ENCODE data around the gene TFE3. TPM values are rescaled to one million over a fixed set of nuclear protein-coding genes. Genes with fewer than 3 reads are reported as not detected.

The TFE3 gene
- total RNA-seq, 2 donors from 2014 or later = 24.9 to 71.9 TPM

DNA sequence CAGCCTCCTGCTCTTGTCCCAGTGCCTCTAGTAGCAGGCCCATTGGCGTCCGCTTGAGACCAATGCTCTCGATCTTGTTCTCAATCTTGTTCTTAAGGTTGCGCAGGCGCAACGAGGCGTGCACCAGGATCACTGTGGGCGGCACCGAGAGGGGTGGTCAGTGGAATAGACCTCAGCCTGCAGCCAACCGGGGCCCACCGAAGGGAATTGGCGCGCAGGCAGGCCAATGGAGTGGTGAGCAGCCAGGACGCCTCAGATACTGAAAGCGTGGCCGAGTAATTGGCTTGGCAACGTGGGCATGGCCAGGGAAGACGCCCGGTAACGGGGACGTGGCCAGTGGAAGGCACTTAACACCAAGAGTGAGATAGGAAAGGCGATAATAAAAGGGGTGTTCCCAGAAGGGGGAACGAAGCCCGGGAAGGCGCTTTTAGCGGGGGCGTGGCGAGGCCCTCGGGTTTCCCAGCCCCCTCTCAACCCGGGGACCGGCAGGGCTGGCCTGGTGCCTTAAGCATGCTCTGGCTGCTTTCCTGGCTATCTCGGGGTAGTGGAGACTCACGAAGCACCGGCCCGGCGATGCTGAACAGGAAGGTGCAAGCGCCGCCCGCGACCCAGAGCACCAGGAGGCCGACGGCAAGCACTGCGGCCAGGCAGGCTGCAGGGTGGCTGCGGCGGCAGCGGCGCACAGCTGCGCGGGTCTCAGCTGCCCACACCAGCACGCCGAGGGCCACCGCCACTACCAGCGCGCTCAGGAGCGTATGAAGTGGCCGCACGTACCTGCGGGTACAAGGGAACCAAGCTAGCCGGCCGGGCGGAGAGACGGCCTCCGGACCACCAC is 28.9 kb upstream of the TFE3 start:
- Histone ChIP-seq H3K27me3 (no peaks in the 10 kb centered on the region), H3K4me3 (no peak overlapping the region), H3K36me3 (replicated peaks in 1 of 2; ENCODE audit: insufficient read depth in 1 of 2, low read depth in 2 of 2) (peaks cover 0 to under 1% of the 10 kb centered on the region in 2 donors), H3K27ac (peak overlapping the region in 1 of 4 donors; percentile 9), H3K4me1 (peaks cover 8% of the 10 kb centered on the region), H3K9me3 (no peaks in the 10 kb centered on the region)
- WGBS, 2 donors = 29 to 34% methylated on average over 9 to 28 of the region's 63 CpGs
- TF ChIP-seq POLR2A (IDR thresholded peaks at IDR 0.05) = no peak
- TF ChIP-seq, protein P1, sequence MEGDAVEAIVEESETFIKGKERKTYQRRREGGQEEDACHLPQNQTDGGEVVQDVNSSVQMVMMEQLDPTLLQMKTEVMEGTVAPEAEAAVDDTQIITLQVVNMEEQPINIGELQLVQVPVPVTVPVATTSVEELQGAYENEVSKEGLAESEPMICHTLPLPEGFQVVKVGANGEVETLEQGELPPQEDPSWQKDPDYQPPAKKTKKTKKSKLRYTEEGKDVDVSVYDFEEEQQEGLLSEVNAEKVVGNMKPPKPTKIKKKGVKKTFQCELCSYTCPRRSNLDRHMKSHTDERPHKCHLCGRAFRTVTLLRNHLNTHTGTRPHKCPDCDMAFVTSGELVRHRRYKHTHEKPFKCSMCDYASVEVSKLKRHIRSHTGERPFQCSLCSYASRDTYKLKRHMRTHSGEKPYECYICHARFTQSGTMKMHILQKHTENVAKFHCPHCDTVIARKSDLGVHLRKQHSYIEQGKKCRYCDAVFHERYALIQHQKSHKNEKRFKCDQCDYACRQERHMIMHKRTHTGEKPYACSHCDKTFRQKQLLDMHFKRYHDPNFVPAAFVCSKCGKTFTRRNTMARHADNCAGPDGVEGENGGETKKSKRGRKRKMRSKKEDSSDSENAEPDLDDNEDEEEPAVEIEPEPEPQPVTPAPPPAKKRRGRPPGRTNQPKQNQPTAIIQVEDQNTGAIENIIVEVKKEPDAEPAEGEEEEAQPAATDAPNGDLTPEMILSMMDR (IDR thresholded peaks at IDR 0.05) = no peak
- peak; percentile 56 to 74 (median 66) for DNase-seq
- intact Hi-C loops (cut with DNase I) = no loop called here
- peak; percentile 53 for ATAC-seq

DNA sequence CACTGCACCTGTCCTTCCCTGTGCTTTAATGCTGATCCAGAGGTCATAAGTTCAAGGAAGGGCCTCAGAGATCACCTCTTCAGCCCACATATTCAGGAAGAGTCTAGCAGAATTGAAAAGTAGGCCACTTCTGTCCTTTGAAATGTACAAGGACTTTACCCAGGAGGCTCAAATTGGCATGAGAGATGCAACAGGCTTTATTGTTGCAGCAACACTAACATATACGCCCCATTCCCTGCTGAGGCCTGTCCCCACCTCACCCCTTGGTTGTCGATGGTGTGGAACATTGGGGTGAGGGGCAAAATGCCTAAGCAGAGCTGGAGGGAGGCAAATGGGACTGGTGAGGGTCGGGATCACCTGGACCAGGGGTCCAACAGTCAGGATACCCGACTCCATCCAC is 27.8 kb upstream of the TFE3 start:
- Histone ChIP-seq H3K4me1 (peaks cover 8% of the 10 kb centered on the region), H3K27ac (no peak overlapping the region), H3K36me3 (replicated peaks in 1 of 2; ENCODE audit: insufficient read depth in 1 of 2, low read depth in 2 of 2) (no peaks in the 10 kb centered on the region), H3K9me3 (no peaks in the 10 kb centered on the region), H3K4me3 (no peak overlapping the region), H3K27me3 (no peaks in the 10 kb centered on the region)
- ATAC-seq = no peak
- intact Hi-C loops (cut with DNase I) = no loop called here
- TF ChIP-seq, protein P1 (IDR thresholded peaks at IDR 0.05) = no peak
- no peak for TF ChIP-seq POLR2A (IDR thresholded peaks at IDR 0.05)
- DNase-seq = no peak
- WGBS, 2 donors = 75 to 100% methylated on average over 2 to 4 of the region's 4 CpGs

DNA sequence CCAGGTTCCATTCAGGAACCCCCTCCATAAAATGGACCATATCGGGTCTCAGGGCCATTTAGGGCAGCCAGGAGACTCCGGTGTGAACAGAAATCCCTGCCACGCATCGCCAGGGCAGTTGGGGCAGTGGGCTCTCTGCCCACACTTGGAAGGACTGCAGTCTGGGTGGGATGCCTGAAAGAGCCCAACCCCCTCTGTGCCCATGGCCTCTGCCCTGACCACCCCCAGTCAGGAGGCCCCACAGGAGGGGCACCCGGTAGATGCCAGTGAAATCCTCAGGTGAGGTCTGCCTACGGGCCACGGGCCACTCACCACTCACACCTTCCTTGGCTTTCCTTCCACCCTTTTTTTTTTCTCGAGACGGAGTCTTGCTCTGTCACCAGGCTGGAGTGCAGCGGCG is 25.9 kb upstream of the TFE3 start:
- WGBS, 2 donors = 97% methylated on average over 11 of the region's 11 CpGs; no CpG with 5 or more reads in 1 of the 2 donors

DNA sequence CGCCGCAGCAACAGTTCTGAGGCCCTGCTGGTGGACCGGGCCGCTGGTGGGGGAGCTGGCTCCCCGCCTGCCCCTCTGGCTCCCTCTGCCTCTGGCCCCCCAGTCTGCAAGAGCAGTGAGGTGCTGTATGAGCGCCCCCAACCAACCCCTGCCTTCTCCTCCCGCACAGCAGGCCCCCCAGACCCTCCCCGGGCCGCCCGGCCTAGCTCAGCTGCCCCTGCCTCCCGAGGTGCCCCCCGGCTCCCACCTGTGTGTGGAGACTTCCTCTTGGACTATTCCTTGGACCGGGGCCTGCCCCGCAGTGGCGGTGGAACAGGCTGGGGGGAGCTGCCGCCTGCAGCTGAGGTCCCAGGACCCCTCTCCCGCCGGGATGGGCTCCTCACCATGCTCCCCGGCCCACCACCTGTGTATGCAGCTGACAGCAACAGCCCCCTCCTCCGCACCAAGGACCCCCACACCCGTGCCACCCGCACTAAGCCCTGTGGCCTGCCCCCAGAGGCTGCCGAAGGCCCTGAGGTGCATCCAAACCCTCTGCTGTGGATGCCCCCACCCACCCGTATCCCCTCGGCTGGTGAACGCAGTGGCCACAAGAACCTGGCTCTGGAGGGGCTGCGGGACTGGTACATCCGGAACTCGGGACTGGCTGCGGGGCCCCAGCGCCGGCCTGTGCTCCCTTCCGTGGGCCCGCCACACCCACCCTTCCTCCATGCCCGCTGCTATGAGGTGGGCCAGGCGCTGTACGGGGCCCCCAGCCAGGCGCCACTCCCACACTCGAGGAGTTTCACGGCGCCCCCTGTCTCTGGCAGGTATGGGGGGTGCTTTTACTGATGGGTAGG is 24.3 kb upstream of the TFE3 start:
- Histone ChIP-seq H3K4me1 (peaks cover 1% of the 10 kb centered on the region), H3K9me3 (no peaks in the 10 kb centered on the region), H3K27me3 (no peaks in the 10 kb centered on the region), H3K36me3 (replicated peaks in 1 of 2; ENCODE audit: insufficient read depth in 1 of 2, low read depth in 2 of 2) (no peaks in the 10 kb centered on the region), H3K4me3 (no peak overlapping the region), H3K27ac (no peak overlapping the region)
- no peak for TF ChIP-seq POLR2A (IDR thresholded peaks at IDR 0.05)
- TF ChIP-seq, protein P1 (IDR thresholded peaks at IDR 0.05) = no peak
- no peak for DNase-seq
- ATAC-seq = no peak
- intact Hi-C loops (cut with DNase I) = no loop called here
- WGBS, 2 donors = 87 to 94% methylated on average over 3 to 7 of the region's 41 CpGs

More for the DNA sequence above, 25.9 kb upstream of the TFE3 start:
- no peaks in the 10 kb centered on the region for H3K36me3 ChIP-seq (replicated peaks in 1 of 2; ENCODE audit: insufficient read depth in 1 of 2, low read depth in 2 of 2)
- no peak overlapping the region for H3K4me3 ChIP-seq
- intact Hi-C loops (cut with DNase I) = no loop called here
- TF ChIP-seq, protein P1 (IDR thresholded peaks at IDR 0.05) = no peak
- TF ChIP-seq POLR2A (IDR thresholded peaks at IDR 0.05) = no peak
- no peaks in the 10 kb centered on the region for H3K27me3 ChIP-seq
- H3K4me1 ChIP-seq = peaks cover 5% of the 10 kb centered on the region
- H3K9me3 ChIP-seq = no peaks in the 10 kb centered on the region
- H3K27ac ChIP-seq = no peak overlapping the region
- DNase-seq (no peak), ATAC-seq (no peak)

All from body of pancreas (tissue), 4 donors.